ENCODE measurements around the gene RAB20.

The RAB20 gene

GRCh38 chr13:110525328-110526319, 35.9 kb downstream of the RAB20 start:
- DNase-seq = no peak

GRCh38 chr13:110524541-110525257, 36.8 kb downstream of the RAB20 start:
- no peak for DNase-seq

GRCh38 chr13:110523838-110524540, 37.5 kb downstream of the RAB20 start:
- DNase-seq = no peak

GRCh38 chr13:110523180-110523579, 38.3 kb downstream of the RAB20 start:
- DNase-seq = no peak

- DNase-seq = no peak
These were observed 38.8 kb downstream of the RAB20 start for GRCh38 chr13:110522721-110523120.

GRCh38 chr13:110521946-110522345, 39.6 kb downstream of the RAB20 start:
- no peak for DNase-seq

GRCh38 chr13:110521296-110521680, 40.2 kb downstream of the RAB20 start:
- DNase-seq = no peak

- no peak for DNase-seq
These were observed 40.9 kb downstream of the RAB20 start for GRCh38 chr13:110520431-110521295.

- DNase-seq = no peak
These were observed 42.0 kb downstream of the RAB20 start for GRCh38 chr13:110519506-110519905.

- no peak for DNase-seq
These were observed 42.5 kb downstream of the RAB20 start for GRCh38 chr13:110519046-110519445.

- no peak for DNase-seq
These were observed 43.0 kb downstream of the RAB20 start for GRCh38 chr13:110518571-110518970.

- DNase-seq = no peak
These were observed 43.3 kb downstream of the RAB20 start for GRCh38 chr13:110518226-110518525.

- DNase-seq = no peak
These were observed 43.9 kb downstream of the RAB20 start for GRCh38 chr13:110517505-110518225.

GRCh38 chr13:110516500-110516899, 45.0 kb downstream of the RAB20 start:
- DNase-seq = no peak

- no peak for DNase-seq
These were observed 49.3 kb downstream of the RAB20 start for GRCh38 chr13:110512198-110512740.

- DNase-seq = no peak
These were observed 49.9 kb downstream of the RAB20 start for GRCh38 chr13:110511509-110512181.

- peak; percentile 71 for DNase-seq
These were observed 51.3 kb downstream of the RAB20 start for GRCh38 chr13:110509971-110510786.

GRCh38 chr13:110509478-110509926, 52.0 kb downstream of the RAB20 start:
- no peak for DNase-seq

GRCh38 chr13:110507678-110508381, 53.7 kb downstream of the RAB20 start:
- no peak for DNase-seq
